Heart left ventricle (tissue), 13 donors: Measurements from ENCODE around the gene SPEM2.

Experiments used
- CTCF ChIP-seq, 12 donors: fragments of 200-600 bp; sonication (generic) in 4 of 12; IDR thresholded peaks; one replicate each; pipeline versions ENCODE4 v1.5.0 to v1.8.0; 2018 to 2022; ENCODE audit warnings: antibody characterized with exemption in 12 of 12, mild to moderate bottlenecking in 5 of 12
- POLR2A ChIP-seq, 2 donors: fragments of 450-650 bp; IDR thresholded peaks; one replicate each; pipeline ENCODE4 v1.6.1; 2017; ENCODE audit warnings: antibody characterized with exemption in 2 of 2, mild to moderate bottlenecking in 2 of 2, moderate library complexity in 2 of 2
- donor health status: ischemic (EF 13 %, LVEDD 7.1; RV severe dilation, severe dysfunction).
- donor health status: DM: no; HTN: yes; CAD: no.
- donor health status: DM: no; HTN: no; CAD: no.
- donor health status: ischemic (EF 25% LVEDD 6.9; RV normal size, moderate dysfunction).
- donor health status: ischemic (EF 25% LVEDD 5.7; RV mildly dilated, moderate dysfunction).
- donor health status: ischemic (EF 35%, LVEDD 5.7; RV mildly dilated, moderate dysfunction).
- donor health status: nonischemic (EF 11% LVEDD 7.7; RV severe dilation, severe dysfunction).
- donor health status: DM: yes; HTN: yes; CAD: no.
- donor health status: PGD.
- donor health status: ischemic (EF 29% LVEDD 5.4; RV normal size, mild dysfunction).
- donor health status: nonischemic (EF 23%, LVEDD 6.1; RV moderate dilation, normal function).

GRCh38 chr17:7438656-7439460 lies 13.4 kb downstream of the SPEM2 start:
- TF ChIP-seq POLR2A (IDR thresholded peaks at IDR 0.05) (no peak), CTCF (IDR thresholded peaks at IDR 0.05) (no peak)
